ENCODE data around the gene APBA1. TPM values are rescaled to one million over a fixed set of nuclear protein-coding genes. Genes with fewer than 3 reads are reported as not detected.
A peak's percentile ranks its signal among the peaks of the same experiment; 100 is the strongest.
"Not testable (repeated sequence)": the region's sequence is repeated elsewhere in the genome, so short reads cannot be mapped to it uniquely, and the experiment has no call there.

Gene APBA1
- total and polyA plus RNA-seq, 11 donors = 0.61 to 6.2 (median 2.2) TPM

DNA sequence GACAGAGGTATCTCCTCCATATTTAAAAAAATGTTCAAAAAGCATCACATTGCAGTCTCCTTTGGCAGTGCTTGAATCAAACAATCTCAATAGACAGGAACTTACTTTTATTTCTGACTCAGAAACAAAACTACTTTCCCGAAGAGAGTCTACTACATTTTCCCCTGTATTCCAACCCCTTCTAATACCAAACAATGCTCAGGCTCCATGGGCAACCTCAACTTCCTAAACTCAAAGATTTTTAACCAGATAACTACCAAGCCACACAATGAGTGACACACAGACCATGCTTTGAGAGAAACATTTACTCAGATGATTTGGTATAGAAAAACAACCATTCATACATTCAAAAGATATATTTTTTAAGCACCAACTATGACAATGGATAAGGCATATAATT is 70.5 kb downstream of the APBA1 start:
- Histone ChIP-seq H3K4me1 (peaks cover 0 to 16% (median 0%) of the 10 kb centered on the region in 12 donors), H3K27me3 (no peaks in the 10 kb centered on the region), H3K36me3 (no peaks in the 10 kb centered on the region), H3K9me3 (peaks cover 0 to 5% (median 0%) of the 10 kb centered on the region in 12 donors), H3K4me3 (no peak overlapping the region), H3K27ac (no peak overlapping the region)
- no peak for ATAC-seq
- intact Hi-C loops (cut with DNase I) = no loop called here
- no peak for TF ChIP-seq CTCF (IDR thresholded peaks at IDR 0.05)
- no peak for TF ChIP-seq POLR2A (IDR thresholded peaks at IDR 0.05)
- WGBS, 4 donors = 49 to 57% (median 52%) methylated on average over 1 of the region's 1 CpG
- no peak for DNase-seq

DNA sequence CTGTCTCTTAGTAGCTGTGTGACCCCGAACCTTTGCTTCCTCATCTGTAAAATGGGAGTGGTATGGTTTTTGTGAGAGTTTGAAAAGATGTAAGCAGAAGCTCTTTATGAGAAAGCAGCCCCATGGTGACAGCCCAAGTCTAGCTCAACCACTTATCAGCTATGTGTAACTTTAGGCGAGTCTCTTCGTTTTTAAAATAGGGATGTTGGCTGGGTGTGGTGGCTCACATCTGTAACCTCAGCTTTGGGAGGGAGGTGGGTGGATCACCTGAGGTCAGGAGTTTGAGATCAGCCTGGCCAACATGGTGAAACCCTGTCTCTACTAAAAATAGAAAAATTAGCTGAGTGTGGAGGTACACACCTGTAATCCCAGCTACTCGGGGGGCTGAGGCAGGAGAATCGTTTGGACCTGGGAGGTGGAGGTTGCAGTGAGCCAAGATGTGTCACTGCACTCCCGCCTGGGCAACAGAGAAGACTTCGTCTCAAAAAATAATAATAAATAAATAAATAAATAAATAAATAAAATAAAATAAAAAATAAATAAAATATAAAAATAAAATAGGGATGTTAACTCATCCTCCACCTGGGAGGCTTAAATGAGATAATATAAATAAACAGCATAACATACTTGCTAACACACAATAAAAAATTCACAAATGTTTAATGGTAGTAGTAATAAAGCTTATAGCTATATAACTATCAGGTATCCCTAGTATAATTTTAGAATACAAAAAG is 71.7 kb downstream of the APBA1 start:
- WGBS, 4 donors = 86 to 92% (median 89%) methylated on average over 7 of the region's 7 CpGs
- H3K9me3 ChIP-seq = peaks cover 0 to 5% (median 0%) of the 10 kb centered on the region in 12 donors
- H3K27me3 ChIP-seq = no peaks in the 10 kb centered on the region
- H3K4me3 ChIP-seq = no peak overlapping the region
- H3K4me1 ChIP-seq = peaks cover 0 to 16% (median 0%) of the 10 kb centered on the region in 12 donors
- ATAC-seq (no peak), DNase-seq (no peak)
- no peak overlapping the region for H3K27ac ChIP-seq
- intact Hi-C loops (cut with DNase I) = no loop called here
- TF ChIP-seq POLR2A (IDR thresholded peaks at IDR 0.05) (no peak), CTCF (IDR thresholded peaks at IDR 0.05) (no peak)
- H3K36me3 ChIP-seq = no peaks in the 10 kb centered on the region

GRCh38 chr9:69599232-69599971 is 72.8 kb downstream of the APBA1 start:
- ATAC-seq (peak in 3 of 4 donors; percentile 38 to 49 (median 47)), DNase-seq (no peak)
- peaks cover 0 to 16% (median 0%) of the 10 kb centered on the region in 12 donors for H3K4me1 ChIP-seq
- no peaks in the 10 kb centered on the region for H3K36me3 ChIP-seq
- H3K27me3 ChIP-seq = no peaks in the 10 kb centered on the region
- TF ChIP-seq CTCF (IDR thresholded peaks at IDR 0.05) = no peak
- no peak for TF ChIP-seq POLR2A (IDR thresholded peaks at IDR 0.05)
- no peak overlapping the region for H3K27ac ChIP-seq
- no peak overlapping the region for H3K4me3 ChIP-seq
- intact Hi-C loops (cut with DNase I) = no loop called here
- peaks cover 0 to 5% (median 0%) of the 10 kb centered on the region in 12 donors for H3K9me3 ChIP-seq
- WGBS, 4 donors = 30 to 49% (median 41%) methylated on average over 8 of the region's 8 CpGs

- H3K9me3 ChIP-seq; H3K4me3 ChIP-seq; ATAC-seq; H3K27me3 ChIP-seq; H3K27ac ChIP-seq; H3K36me3 ChIP-seq; DNase-seq; intact Hi-C loops (cut with DNase I): not testable (repeated sequence)
- peaks cover 0 to 21% (median 10%) of the 10 kb centered on the region in 12 donors for H3K4me1 ChIP-seq
- 55 to 59% (median 57%) methylated on average over 1 of the region's 1 CpG for WGBS, 4 donors
These were observed 75.3 kb downstream of the APBA1 start for GRCh38 chr9:69596906-69597305.

All from heart left ventricle (tissue), 16 donors.